GM19035 (cell line): ENCODE measurements around the gene LYRM1.
A peak's percentile ranks its signal among the peaks of the same experiment; 100 is the strongest.

Source experiments
- ATAC-seq: cut with Tn5 transposase; IDR thresholded peaks from one replicate; pipeline ENCODE4 v1.9.1; 2021; ENCODE audit not compliant: unreplicated experiment

The LYRM1 gene

GRCh38 chr16:20871941-20872815, 28.4 kb upstream of the LYRM1 start:
- ATAC-seq = no peak

- ATAC-seq = no peak
These were observed 27.2 kb upstream of the LYRM1 start for GRCh38 chr16:20873331-20873730.

GRCh38 chr16:20874088-20874581, 26.4 kb upstream of the LYRM1 start:
- no peak for ATAC-seq

- no peak for ATAC-seq
These were observed 25.3 kb upstream of the LYRM1 start for GRCh38 chr16:20875355-20875650.

GRCh38 chr16:20878682-20879147, 21.9 kb upstream of the LYRM1 start:
- peak; percentile 7 for ATAC-seq

GRCh38 chr16:20879175-20880040, 21.2 kb upstream of the LYRM1 start:
- ATAC-seq = peak; percentile 43

GRCh38 chr16:20880867-20881502, 19.6 kb upstream of the LYRM1 start:
- ATAC-seq = no peak

GRCh38 chr16:20881503-20881878, 19.1 kb upstream of the LYRM1 start:
- no peak for ATAC-seq

GRCh38 chr16:20883554-20884239, 16.9 kb upstream of the LYRM1 start:
- ATAC-seq = no peak

- ATAC-seq = no peak
These were observed 16.4 kb upstream of the LYRM1 start for GRCh38 chr16:20884240-20884556.

- no peak for ATAC-seq
These were observed 14.3 kb upstream of the LYRM1 start for GRCh38 chr16:20886320-20886719.

GRCh38 chr16:20887207-20887606, 13.4 kb upstream of the LYRM1 start:
- no peak for ATAC-seq

GRCh38 chr16:20889625-20890275, 10.8 kb upstream of the LYRM1 start:
- no peak for ATAC-seq

- ATAC-seq = no peak
These were observed 6.2 kb upstream of the LYRM1 start for GRCh38 chr16:20894388-20894787.

- ATAC-seq = no peak
These were observed 3.2 kb upstream of the LYRM1 start for GRCh38 chr16:20897253-20897897.

- no peak for ATAC-seq
These were observed 2.6 kb upstream of the LYRM1 start for GRCh38 chr16:20897922-20898321.

- no peak for ATAC-seq
These were observed 1.5 kb upstream of the LYRM1 start for GRCh38 chr16:20899071-20899470.

- no peak for ATAC-seq
These were observed 883 bp upstream of the LYRM1 start for GRCh38 chr16:20899477-20900298.

- peak; percentile 5 for ATAC-seq
These were observed 481 bp downstream of the LYRM1 start for GRCh38 chr16:20901068-20901435.
